Body of pancreas (tissue), 4 donors: ENCODE data around the gene NBEA. TPM values are rescaled to one million over a fixed set of nuclear protein-coding genes. Genes with fewer than 3 reads are reported as not detected.

Experiments used
- ATAC-seq: fragments of 150-250 bp; one replicate; pipeline ENCODE4 v1.9.1; 2016
- DNase-seq, 4 donors: peaks; one replicate each; pipeline ENCODE4 v3.0.0-alpha.2; 2019
- H3K27ac ChIP-seq, 4 donors: fragments of 200-600 bp; sonication (generic); 1 replicate in 3 of 4; 2 replicates in 1 of 4; pipeline versions ENCODE4 v1.5.1 to v1.6.1; 2016 to 2019; ENCODE audit warnings: mild to moderate bottlenecking in 1 of 4, mixed read lengths in 1 of 4, moderate library complexity in 1 of 4
- H3K27me3 ChIP-seq, 2 donors: fragments of 200-600 bp; sonication (generic); one replicate each; pipeline ENCODE4 v1.6.0; 2016; ENCODE audit warnings: mild to moderate bottlenecking in 1 of 2
- H3K36me3 ChIP-seq, 2 donors: fragments of 200-600 bp; sonication (generic); replicated peaks in 1 of 2; 2 replicates each; pipeline ENCODE4 v1.5.1; 2016; ENCODE audit warnings: low read depth in 2 of 2; ENCODE audit not compliant: insufficient read depth in 1 of 2
- H3K4me1 ChIP-seq: fragments of 200-600 bp; sonication (generic); one replicate; pipeline ENCODE4 v1.6.0; 2016
- H3K4me3 ChIP-seq, 2 donors: fragments of 200-600 bp; sonication (generic); 1 replicate in 1 of 2; 2 replicates in 1 of 2; pipeline ENCODE4 v1.5.1; 2016 to 2019
- H3K9me3 ChIP-seq, 3 donors: fragments of 200-600 bp; sonication (generic); 1 replicate in 2 of 3; 2 replicates in 1 of 3; pipeline ENCODE4 v1.5.1; 2016
- POLR2A ChIP-seq, 3 donors: fragments of 450-650 bp; IDR thresholded peaks; one replicate each; pipeline ENCODE4 v1.6.1; 2016; ENCODE audit warnings: antibody characterized with exemption in 3 of 3, mild to moderate bottlenecking in 2 of 3
- WGBS, 2 donors: methylation state at CpG; one replicate each; pipeline ENCODE4 v1.1.5; 2017; 5-methylcytosine and 5-hydroxymethylcytosine counted together
- intact Hi-C: fragments of 100-400 bp; cut with DNase I; formaldehyde crosslinking; loops from one replicate; pipeline ENCODE4 v1.15.1; 2023
- small RNA-seq: library from RNA; depleted of rRNA; stranded (forward); fragments of <200 nt; gene quantifications from one replicate; pipeline ENCODE3, GENCODE V24; 2016
- total RNA-seq, 2 donors: library from RNA; depleted of rRNA; stranded (reverse); fragments of >200 nt; gene quantifications; one replicate each; pipeline ENCODE4 v1.1.0, GENCODE V29; 2016
- TF ChIP-seq, protein P1 (sequence below), 7 experiments: fragments of 450-650 bp in 4 of 7; fragments of 200-600 bp in 3 of 7; sonication (generic) in 3 of 7; IDR thresholded peaks; one replicate each; pipeline ENCODE4 v1.5.1; 2016 to 2019; ENCODE audit warnings: antibody characterized with exemption in 7 of 7

Gene NBEA
- total RNA-seq, 2 donors from 2014 or later = 9.6 to 19.1 TPM

- Histone ChIP-seq H3K27ac (no peak overlapping the region), H3K4me3 (no peak overlapping the region), H3K36me3 (no peaks in the 10 kb centered on the region), H3K9me3 (no peaks in the 10 kb centered on the region), H3K27me3 (no peaks in the 10 kb centered on the region), H3K4me1 (peaks cover 10% of the 10 kb centered on the region)
- DNase-seq (no peak), ATAC-seq (no peak)
- 42 to 47% methylated on average over 5 of the region's 5 CpGs for WGBS, 2 donors
- TF ChIP-seq, protein P1, sequence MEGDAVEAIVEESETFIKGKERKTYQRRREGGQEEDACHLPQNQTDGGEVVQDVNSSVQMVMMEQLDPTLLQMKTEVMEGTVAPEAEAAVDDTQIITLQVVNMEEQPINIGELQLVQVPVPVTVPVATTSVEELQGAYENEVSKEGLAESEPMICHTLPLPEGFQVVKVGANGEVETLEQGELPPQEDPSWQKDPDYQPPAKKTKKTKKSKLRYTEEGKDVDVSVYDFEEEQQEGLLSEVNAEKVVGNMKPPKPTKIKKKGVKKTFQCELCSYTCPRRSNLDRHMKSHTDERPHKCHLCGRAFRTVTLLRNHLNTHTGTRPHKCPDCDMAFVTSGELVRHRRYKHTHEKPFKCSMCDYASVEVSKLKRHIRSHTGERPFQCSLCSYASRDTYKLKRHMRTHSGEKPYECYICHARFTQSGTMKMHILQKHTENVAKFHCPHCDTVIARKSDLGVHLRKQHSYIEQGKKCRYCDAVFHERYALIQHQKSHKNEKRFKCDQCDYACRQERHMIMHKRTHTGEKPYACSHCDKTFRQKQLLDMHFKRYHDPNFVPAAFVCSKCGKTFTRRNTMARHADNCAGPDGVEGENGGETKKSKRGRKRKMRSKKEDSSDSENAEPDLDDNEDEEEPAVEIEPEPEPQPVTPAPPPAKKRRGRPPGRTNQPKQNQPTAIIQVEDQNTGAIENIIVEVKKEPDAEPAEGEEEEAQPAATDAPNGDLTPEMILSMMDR (IDR thresholded peaks at IDR 0.05) = no peak
- TF ChIP-seq POLR2A (IDR thresholded peaks at IDR 0.05) = no peak
- intact Hi-C loops = no loop called here
Observed at GRCh38 chr13:35718084-35718483, 776.0 kb downstream of the NBEA start.

- Histone ChIP-seq H3K27ac (no peak overlapping the region), H3K9me3 (no peaks in the 10 kb centered on the region), H3K27me3 (no peaks in the 10 kb centered on the region), H3K4me1 (peaks cover 10% of the 10 kb centered on the region), H3K36me3 (no peaks in the 10 kb centered on the region), H3K4me3 (no peak overlapping the region)
- intact Hi-C loops = no loop called here
- ATAC-seq (no peak), DNase-seq (no peak)
- 40 to 51% methylated on average over 5 of the region's 5 CpGs for WGBS, 2 donors
- no peak for TF ChIP-seq POLR2A (IDR thresholded peaks at IDR 0.05)
- TF ChIP-seq, protein P1 (IDR thresholded peaks at IDR 0.05) = no peak
Observed at GRCh38 chr13:35720290-35720689, 778.2 kb downstream of the NBEA start.

DNA sequence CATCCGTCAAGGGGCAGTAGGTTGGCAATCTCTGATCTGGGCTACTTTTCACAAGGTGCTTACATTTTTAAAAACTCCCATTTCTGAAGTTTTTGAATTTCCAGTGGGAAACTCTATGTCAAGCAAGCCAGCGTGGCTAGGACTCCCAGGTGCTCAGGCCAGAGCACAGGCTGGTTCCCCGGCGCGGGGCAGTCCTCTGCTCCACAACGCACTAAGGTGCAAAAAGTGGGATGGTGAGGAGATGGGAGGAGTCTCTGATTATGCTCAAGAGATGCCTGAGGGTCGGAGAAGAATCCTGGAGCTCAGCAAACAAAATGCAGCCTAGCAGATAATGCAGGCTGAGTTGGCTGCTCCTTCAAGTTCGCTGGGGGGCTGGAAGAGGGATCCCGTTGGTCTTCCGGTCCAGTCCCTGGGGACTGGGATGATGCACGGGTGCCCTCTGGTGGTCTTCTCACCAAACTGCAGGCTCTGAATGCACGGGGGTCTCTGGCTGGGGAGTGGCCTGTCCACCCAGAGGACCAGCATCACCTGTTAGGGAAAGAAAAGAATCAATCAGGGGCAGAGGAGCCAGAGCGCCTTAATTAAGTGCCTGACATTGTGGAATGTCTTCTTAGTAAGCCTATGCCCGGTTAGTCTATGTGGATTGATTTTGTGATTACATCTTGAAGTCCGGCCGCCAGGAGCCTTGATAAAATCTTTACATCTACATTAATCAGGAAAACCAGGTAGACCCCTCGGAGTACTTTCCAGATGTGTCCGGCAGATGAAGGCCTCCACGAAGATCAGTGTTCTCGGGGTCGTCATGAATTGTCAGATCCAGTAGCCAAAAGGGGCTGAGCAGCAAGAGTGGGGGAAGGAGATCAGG lies 778.9 kb downstream of the NBEA start:
- no peaks in the 10 kb centered on the region for H3K27me3 ChIP-seq
- TF ChIP-seq, protein P1 (IDR thresholded peaks at IDR 0.05) = peak; percentile 49 to 80 (median 71)
- TF ChIP-seq POLR2A (IDR thresholded peaks at IDR 0.05) = no peak
- no peak overlapping the region for H3K27ac ChIP-seq
- DNase-seq (peak; percentile 26 to 53 (median 36)), ATAC-seq (peak; percentile 49)
- H3K4me3 ChIP-seq = no peak overlapping the region
- no peaks in the 10 kb centered on the region for H3K36me3 ChIP-seq
- H3K9me3 ChIP-seq = no peaks in the 10 kb centered on the region
- H3K4me1 ChIP-seq = peaks cover 10% of the 10 kb centered on the region
- intact Hi-C loops = no loop called here
- WGBS, 2 donors = 17 to 26% methylated on average over 21 of the region's 21 CpGs

Small RNAs within 50 kb of the gene (small RNA-seq; reads per million reads assigned to genes)
- gene RF00017 = not detected
